Stomach (tissue), 9 donors: ENCODE measurements around the gene WNT11. TPM values are rescaled to one million over a fixed set of nuclear protein-coding genes. Genes with fewer than 3 reads are reported as not detected.

ENCODE experiments used
- DNase-seq, 2 donors: peaks; one replicate each; pipeline versions ENCODE4 v3.0.0 to v3.0.0-alpha.2; 2013 to 2019
- H3K27ac ChIP-seq, 5 donors: fragments of 200-600 bp in 4 of 5; sonication (generic) in 4 of 5; one replicate each; pipeline ENCODE4 v1.5.1; 2013 to 2019; ENCODE audit warnings: mild to moderate bottlenecking in 1 of 5, moderate library complexity in 1 of 5
- H3K27me3 ChIP-seq, 3 donors: fragments of 200-600 bp; sonication (generic); one replicate each; pipeline ENCODE4 v1.5.1; 2017 to 2019; ENCODE audit warnings: mixed run types in 1 of 3
- H3K36me3 ChIP-seq, 4 donors: fragments of 200-600 bp; sonication (generic); 1 replicate in 3 of 4; 2 replicates in 1 of 4; pipeline ENCODE4 v1.5.1; 2016 to 2019
- H3K4me1 ChIP-seq, 4 donors: fragments of 200-600 bp; sonication (generic); one replicate each; pipeline ENCODE4 v1.5.1; 2016 to 2019
- H3K4me3 ChIP-seq, 4 donors: fragments of 200-600 bp; sonication (generic) in 3 of 4; one replicate each; pipeline ENCODE4 v1.5.1; 2016 to 2019; ENCODE audit warnings: mild to moderate bottlenecking in 1 of 4
- H3K9me3 ChIP-seq, 4 donors: fragments of 200-600 bp; sonication (generic); one replicate each; pipeline ENCODE4 v1.5.1; 2016 to 2019
- CTCF ChIP-seq, 7 experiments: fragments of 450-650 bp in 4 of 7; fragments of 200-600 bp in 3 of 7; sonication (generic) in 3 of 7; IDR thresholded peaks; one replicate each; pipeline ENCODE4 v1.5.1; 2016 to 2019; ENCODE audit warnings: antibody characterized with exemption in 7 of 7, control low read depth in 2 of 7, mild to moderate bottlenecking in 1 of 7
- EP300 ChIP-seq: sonication (generic); formaldehyde crosslinking; IDR thresholded peaks from one replicate; pipeline ENCODE4 v1.6.1; 2017; ENCODE audit warnings: antibody characterized with exemption
- POLR2A ChIP-seq, 4 donors: fragments of 450-650 bp; IDR thresholded peaks; one replicate each; pipeline ENCODE4 v1.6.1; 2016; ENCODE audit warnings: antibody characterized with exemption in 4 of 4, control low read depth in 2 of 4, mild to moderate bottlenecking in 1 of 4, moderate library complexity in 1 of 4
- POLR2AphosphoS5 ChIP-seq, 3 donors: sonication (generic); formaldehyde crosslinking; IDR thresholded peaks; one replicate each; pipeline ENCODE4 v1.6.1; 2016; ENCODE audit warnings: antibody characterized with exemption in 3 of 3
- WGBS, 5 donors: extraction: QIAGEN DNeasy Blood & Tissue Kit in 3 of 5; methylation state at CpG; one replicate each; pipeline versions ENCODE4 v1.1.5 to v1.1.7; 2013 to 2018; 5-methylcytosine and 5-hydroxymethylcytosine counted together
- intact Hi-C: fragments of 100-400 bp; cut with DNase I; formaldehyde crosslinking; loops from one replicate; pipeline ENCODE4 v1.15.1; 2023; ENCODE audit warnings: low total_unique reads
- polyA plus RNA-seq, 3 donors: library from polyadenylated mRNA; stranded (reverse); fragments of 200-250 nt; gene quantifications; one replicate each; pipeline ENCODE4 v1.2.3, GENCODE V29; 2013
- total RNA-seq, 5 donors: library from RNA; depleted of rRNA; stranded (reverse); fragments of >200 nt; gene quantifications; one replicate each; pipeline versions ENCODE4 v1.1.0 to v1.2.3, GENCODE V29; 2014 to 2016
- donor health status: healthy with polysubstance abuse.
- donor health status: Bipolar disorder and iron deficiency.
- donor health status: healthy.

WNT11 gene
- total and polyA plus RNA-seq, 8 donors: 0.12 to 96.7 (median 1.3) TPM; not detected in 2

DNA sequence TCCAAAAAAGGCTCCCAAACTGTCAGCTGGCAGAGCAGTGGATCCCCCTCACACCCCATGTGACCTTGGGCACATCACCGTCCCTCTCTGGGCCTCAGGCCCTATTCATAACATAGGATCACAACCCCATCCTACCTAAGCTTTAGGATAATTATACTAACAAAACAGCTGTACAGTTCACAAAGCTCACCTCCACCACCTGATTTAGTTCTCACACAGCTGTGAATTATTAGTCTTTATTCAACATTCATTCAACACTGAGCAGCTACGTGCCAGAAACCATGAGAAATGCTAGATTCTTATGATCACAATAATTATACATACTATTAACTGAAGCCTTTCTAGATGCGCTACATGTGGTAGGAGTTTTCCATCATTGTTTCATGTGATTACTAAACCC is 9.5 kb downstream of the WNT11 start:
- H3K36me3 ChIP-seq: no peaks in the 10 kb centered on the region
- no peaks in the 10 kb centered on the region for H3K27me3 ChIP-seq
- DNase-seq: no peak
- no peaks in the 10 kb centered on the region for H3K4me1 ChIP-seq
- no peak for TF ChIP-seq EP300
- H3K9me3 ChIP-seq: no peaks in the 10 kb centered on the region
- WGBS, 5 donors: 89 to 96% (median 94%) methylated on average over 3 of the region's 3 CpGs
- no peak overlapping the region for H3K4me3 ChIP-seq
- intact Hi-C loops: no loop called here
- H3K27ac ChIP-seq: no peak overlapping the region

- intact Hi-C loops: no loop called here
Observed at GRCh38 chr11:76194872-76195668, 11.2 kb downstream of the WNT11 start.

DNA sequence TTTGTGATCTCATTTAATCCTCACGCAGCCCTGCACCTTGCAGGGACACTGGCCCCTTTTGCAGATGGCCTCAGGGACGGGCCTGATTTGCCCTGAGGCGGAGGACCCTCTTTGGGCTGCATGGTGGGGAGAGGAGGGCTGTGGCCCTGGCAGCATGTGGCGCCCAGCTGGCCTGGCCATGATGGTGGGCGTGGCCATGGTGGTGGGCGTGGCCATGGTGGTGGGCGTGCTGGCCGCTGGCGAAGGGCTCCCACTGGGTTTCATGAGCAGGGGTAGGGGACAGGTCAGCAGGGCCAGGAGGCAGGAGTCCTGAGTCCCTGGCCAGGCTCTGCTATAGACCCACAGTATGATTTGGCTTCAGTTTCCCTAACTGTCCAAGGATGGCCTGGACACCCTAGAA is 13.1 kb downstream of the WNT11 start:
- TF ChIP-seq POLR2AphosphoS5 (IDR thresholded peaks at IDR 0.05): no peak
- no peak for TF ChIP-seq EP300
- TF ChIP-seq CTCF (IDR thresholded peaks at IDR 0.05): no peak
- TF ChIP-seq POLR2A (IDR thresholded peaks at IDR 0.05): no peak
- Histone ChIP-seq H3K27me3 (no peaks in the 10 kb centered on the region), H3K4me3 (no peak overlapping the region), H3K36me3 (no peaks in the 10 kb centered on the region), H3K27ac (no peak overlapping the region), H3K4me1 (no peaks in the 10 kb centered on the region), H3K9me3 (no peaks in the 10 kb centered on the region)
- no peak for DNase-seq
- WGBS, 5 donors: 64 to 86% (median 73%) methylated on average over 1 to 9 of the region's 9 CpGs
- intact Hi-C loops: no loop called here

More at GRCh38 chr11:76194872-76195668, 11.2 kb downstream of the WNT11 start:
- Histone ChIP-seq H3K9me3 (no peaks in the 10 kb centered on the region), H3K4me3 (no peak overlapping the region), H3K27ac (no peak overlapping the region), H3K27me3 (no peaks in the 10 kb centered on the region), H3K36me3 (no peaks in the 10 kb centered on the region), H3K4me1 (no peaks in the 10 kb centered on the region)
- no peak for DNase-seq
- TF ChIP-seq POLR2AphosphoS5 (IDR thresholded peaks at IDR 0.05): no peak
- TF ChIP-seq POLR2A (IDR thresholded peaks at IDR 0.05): no peak
- no peak for TF ChIP-seq CTCF (IDR thresholded peaks at IDR 0.05)
- TF ChIP-seq EP300: no peak
- WGBS, 5 donors: 73 to 81% (median 78%) methylated on average over 21 of the region's 21 CpGs

DNA sequence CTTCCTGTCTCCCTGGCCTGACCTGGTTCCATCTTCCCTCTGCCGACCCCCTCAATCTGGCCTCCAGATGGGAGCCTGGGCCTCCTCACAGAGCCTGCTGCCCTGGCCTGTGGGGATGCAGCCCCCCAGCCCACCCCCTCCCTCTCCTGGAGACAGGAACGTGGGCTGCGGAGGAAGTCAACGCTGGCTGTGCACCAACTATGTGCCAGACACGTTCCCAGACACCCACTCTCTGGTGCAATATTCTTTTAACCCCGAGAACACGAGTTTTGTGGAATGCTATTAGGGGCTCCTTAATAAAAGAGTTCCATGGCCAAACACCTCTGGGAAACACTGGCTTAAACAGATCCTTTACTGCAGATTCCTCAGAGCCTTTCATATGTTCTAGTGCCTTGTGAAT is 15.9 kb downstream of the WNT11 start:
- Histone ChIP-seq H3K9me3 (no peaks in the 10 kb centered on the region), H3K36me3 (no peaks in the 10 kb centered on the region), H3K27ac (no peak overlapping the region), H3K27me3 (no peaks in the 10 kb centered on the region), H3K4me3 (no peak overlapping the region), H3K4me1 (peaks cover 11 to 18% (median 15%) of the 10 kb centered on the region in 4 donors)
- TF ChIP-seq POLR2A (IDR thresholded peaks at IDR 0.05) (no peak), POLR2AphosphoS5 (IDR thresholded peaks at IDR 0.05) (no peak), EP300 (no peak), CTCF (IDR thresholded peaks at IDR 0.05) (no peak)
- intact Hi-C loops: no loop called here
- 45 to 58% (median 51%) methylated on average over 7 of the region's 7 CpGs for WGBS, 5 donors
- peak in 1 of 2 donors; percentile 62 for DNase-seq

DNA sequence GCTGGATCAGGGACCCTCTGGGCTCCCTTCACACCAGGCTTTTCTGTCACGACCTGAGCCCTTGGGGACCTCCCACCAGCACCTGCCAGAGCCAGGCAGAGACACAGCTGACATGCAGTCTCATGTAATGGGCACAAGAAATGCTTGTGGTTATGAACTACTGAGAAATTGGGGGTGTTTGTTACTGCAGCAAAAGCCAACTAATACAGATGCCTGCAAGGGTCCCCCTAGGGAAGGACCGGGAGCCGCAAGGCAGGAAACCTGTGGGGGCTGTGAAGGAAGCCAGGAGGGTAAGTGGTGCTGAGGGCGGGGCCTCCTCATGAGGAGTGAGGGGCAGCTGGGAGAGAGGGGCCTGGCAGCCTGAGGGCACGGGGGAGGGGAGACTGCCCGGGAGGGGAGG is 16.6 kb downstream of the WNT11 start:
- no peaks in the 10 kb centered on the region for H3K9me3 ChIP-seq
- H3K4me3 ChIP-seq: no peak overlapping the region
- H3K27ac ChIP-seq: no peak overlapping the region
- no peaks in the 10 kb centered on the region for H3K36me3 ChIP-seq
- no peaks in the 10 kb centered on the region for H3K27me3 ChIP-seq
- intact Hi-C loops: no loop called here
- 70 to 82% (median 75%) methylated on average over 6 of the region's 6 CpGs for WGBS, 5 donors
- TF ChIP-seq EP300 (no peak), POLR2A (IDR thresholded peaks at IDR 0.05) (no peak), POLR2AphosphoS5 (IDR thresholded peaks at IDR 0.05) (no peak), CTCF (IDR thresholded peaks at IDR 0.05) (no peak)
- DNase-seq: no peak
- peaks cover 11 to 18% (median 15%) of the 10 kb centered on the region in 4 donors for H3K4me1 ChIP-seq
